ENCODE data around the gene RC3H1. TPM values are rescaled to one million over a fixed set of nuclear protein-coding genes. Genes with fewer than 3 reads are reported as not detected.

Gene RC3H1

Small RNA genes within 50 kb of the gene (small RNA-seq; reads per million reads assigned to genes)
- gene RNA5SP67 (0.28 reads per million), gene RNA5SP68 (not detected)

Data from skeletal muscle satellite cell (primary cell).